HFFc6 (cell line): ENCODE results near the gene COL2A1. TPM values are rescaled to one million over a fixed set of nuclear protein-coding genes. Genes with fewer than 3 reads are reported as not detected.

Experiments used
- DNase-seq: peaks from one replicate; pipeline ENCODE4 v3.0.0-alpha.2; 2018
- H3K27ac Mint-ChIP-seq: 2 replicates; pipeline ENCODE4 v1.8.0; 2020; ENCODE audit warnings: mild to moderate bottlenecking, mixed read lengths
- H3K27me3 Mint-ChIP-seq: 2 replicates; pipeline ENCODE4 v1.8.0; 2021; ENCODE audit warnings: mild to moderate bottlenecking, moderate library complexity, mixed read lengths; ENCODE audit not compliant: insufficient read depth
- H3K36me3 Mint-ChIP-seq: 2 replicates; pipeline ENCODE4 v1.8.0; 2021; ENCODE audit warnings: low read depth, mixed read lengths
- H3K4me1 Mint-ChIP-seq: 2 replicates; pipeline ENCODE4 v1.8.0; 2020; ENCODE audit warnings: low read depth, mixed read lengths
- H3K4me3 Mint-ChIP-seq: 2 replicates; pipeline ENCODE4 v1.8.0; 2020; ENCODE audit warnings: mild to moderate bottlenecking, moderate library complexity, mixed read lengths
- H3K9me3 Mint-ChIP-seq: 2 replicates; pipeline ENCODE4 v1.8.0; 2020; ENCODE audit warnings: mild to moderate bottlenecking, mixed read lengths
- total RNA-seq, 6 experiments: library from RNA; stranded (reverse); fragmentation: NEBNext Ultra II Directional; extraction: Animal tissue kit (Norgen Biotek cat#: 25700); gene quantifications; 2 replicates in 1 of 6; 3 replicates in 5 of 6; pipeline ENCODE4 v1.2.3, GENCODE V29; 2021
- TF ChIP-seq, protein P1 (sequence below): fragments of 200-600 bp; sonication (generic); IDR thresholded peaks from 2 replicates; pipeline ENCODE4 v1.5.0; 2021; ENCODE audit warnings: antibody characterized with exemption, mild to moderate bottlenecking

Gene COL2A1
- total RNA-seq, 6 experiments from 2014 or later: not detected

DNA sequence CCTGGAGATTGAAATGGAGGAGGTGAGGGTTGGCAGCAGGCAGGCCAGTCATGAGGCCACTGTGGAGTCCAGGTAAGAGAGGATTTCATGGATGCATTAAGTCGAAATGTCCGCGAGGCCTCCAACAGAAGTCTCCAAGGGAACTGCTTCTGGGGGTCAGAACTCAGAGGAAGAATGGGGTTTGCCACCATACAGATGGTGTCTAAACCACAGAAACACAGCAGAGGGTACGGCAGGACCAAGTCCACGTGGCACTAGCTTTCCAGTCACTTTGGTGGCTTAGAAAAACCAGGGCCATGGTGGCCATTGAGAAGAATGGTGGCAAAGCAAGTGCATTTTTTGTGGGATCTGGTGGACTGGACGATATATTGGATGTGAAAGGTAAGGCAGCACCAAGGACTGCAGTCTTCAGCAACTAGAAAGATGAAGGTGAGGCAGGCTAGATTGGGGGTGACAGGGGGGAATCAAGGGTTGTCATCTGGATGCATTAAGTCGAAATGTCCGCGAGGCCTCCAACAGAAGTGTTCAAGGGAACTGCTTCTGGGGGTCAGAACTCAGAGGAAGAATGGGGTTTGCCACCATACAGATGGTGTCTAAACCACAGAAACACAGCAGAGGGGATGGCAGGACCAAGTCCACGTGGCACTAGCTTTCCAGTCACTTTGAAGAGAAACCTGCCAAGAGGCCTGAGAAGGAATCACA lies 63.4 kb downstream of the COL2A1 start:
- no peaks in the 10 kb centered on the region for H3K36me3 Mint-ChIP-seq
- H3K9me3 Mint-ChIP-seq: no peaks in the 10 kb centered on the region
- H3K4me1 Mint-ChIP-seq: peaks cover 27% of the 10 kb centered on the region
- no peak overlapping the region for H3K27ac Mint-ChIP-seq
- TF ChIP-seq, protein P1, sequence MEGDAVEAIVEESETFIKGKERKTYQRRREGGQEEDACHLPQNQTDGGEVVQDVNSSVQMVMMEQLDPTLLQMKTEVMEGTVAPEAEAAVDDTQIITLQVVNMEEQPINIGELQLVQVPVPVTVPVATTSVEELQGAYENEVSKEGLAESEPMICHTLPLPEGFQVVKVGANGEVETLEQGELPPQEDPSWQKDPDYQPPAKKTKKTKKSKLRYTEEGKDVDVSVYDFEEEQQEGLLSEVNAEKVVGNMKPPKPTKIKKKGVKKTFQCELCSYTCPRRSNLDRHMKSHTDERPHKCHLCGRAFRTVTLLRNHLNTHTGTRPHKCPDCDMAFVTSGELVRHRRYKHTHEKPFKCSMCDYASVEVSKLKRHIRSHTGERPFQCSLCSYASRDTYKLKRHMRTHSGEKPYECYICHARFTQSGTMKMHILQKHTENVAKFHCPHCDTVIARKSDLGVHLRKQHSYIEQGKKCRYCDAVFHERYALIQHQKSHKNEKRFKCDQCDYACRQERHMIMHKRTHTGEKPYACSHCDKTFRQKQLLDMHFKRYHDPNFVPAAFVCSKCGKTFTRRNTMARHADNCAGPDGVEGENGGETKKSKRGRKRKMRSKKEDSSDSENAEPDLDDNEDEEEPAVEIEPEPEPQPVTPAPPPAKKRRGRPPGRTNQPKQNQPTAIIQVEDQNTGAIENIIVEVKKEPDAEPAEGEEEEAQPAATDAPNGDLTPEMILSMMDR: no peak
- H3K4me3 Mint-ChIP-seq: no peak overlapping the region
- DNase-seq: no peak
- peaks cover 6% of the 10 kb centered on the region for H3K27me3 Mint-ChIP-seq

DNA sequence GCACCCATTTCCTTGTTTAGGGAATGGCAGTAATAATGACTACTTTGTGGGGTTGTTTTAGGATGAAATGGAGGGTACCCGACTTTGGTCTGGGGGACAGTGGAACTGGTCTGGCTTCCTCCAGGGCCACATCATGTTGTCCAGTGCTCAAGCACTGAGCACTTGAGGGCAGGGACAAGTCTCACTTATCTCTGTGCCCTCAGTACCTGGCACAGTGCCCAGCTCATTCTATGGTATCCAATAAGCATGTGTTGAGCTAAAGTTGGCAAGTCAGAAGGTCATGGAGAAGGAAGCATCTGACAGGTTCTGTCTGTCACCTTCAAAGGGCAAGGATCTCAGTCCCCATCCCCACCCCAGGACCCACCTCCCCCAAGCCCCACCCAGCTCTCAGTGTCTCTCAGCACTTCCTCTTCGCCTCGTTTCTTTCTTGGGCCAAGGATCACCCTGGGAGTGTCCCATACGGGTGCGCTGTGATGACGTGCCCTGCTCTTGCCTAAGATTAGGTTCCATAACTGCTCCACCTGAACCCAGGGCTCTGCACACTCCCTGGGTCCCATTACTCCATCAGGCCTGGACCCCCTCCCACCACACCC lies 65.2 kb downstream of the COL2A1 start:
- H3K4me3 Mint-ChIP-seq: no peak overlapping the region
- DNase-seq: no peak
- H3K4me1 Mint-ChIP-seq: peaks cover 33% of the 10 kb centered on the region
- H3K36me3 Mint-ChIP-seq: no peaks in the 10 kb centered on the region
- no peaks in the 10 kb centered on the region for H3K9me3 Mint-ChIP-seq
- H3K27ac Mint-ChIP-seq: no peak overlapping the region
- H3K27me3 Mint-ChIP-seq: peaks cover 6% of the 10 kb centered on the region
- TF ChIP-seq, protein P1: no peak

DNA sequence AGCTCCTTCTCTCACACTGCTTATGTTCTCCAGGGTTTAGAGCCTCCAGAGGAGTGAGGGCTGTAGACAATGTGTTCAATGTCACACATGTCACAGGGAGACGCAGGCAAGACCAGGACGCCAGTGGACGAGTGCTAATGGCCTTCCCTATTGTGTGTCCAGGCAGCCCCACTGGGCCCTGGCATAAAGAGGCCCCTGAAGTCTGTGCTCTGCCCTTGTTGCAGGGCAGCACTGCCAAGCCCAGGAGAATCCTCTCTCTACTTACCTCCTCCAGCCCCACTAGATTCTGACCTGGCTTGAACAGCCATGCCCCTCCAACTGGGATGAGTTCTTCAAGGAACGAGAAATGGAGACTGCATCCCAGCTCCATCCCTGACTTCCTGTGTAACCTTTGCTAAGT lies 65.7 kb downstream of the COL2A1 start:
- Mint-ChIP-seq H3K4me3 (no peak overlapping the region), H3K4me1 (peaks cover 33% of the 10 kb centered on the region), H3K9me3 (no peaks in the 10 kb centered on the region), H3K36me3 (no peaks in the 10 kb centered on the region), H3K27me3 (peaks cover 6% of the 10 kb centered on the region), H3K27ac (no peak overlapping the region; the same call in 1 of the 2 replicates)
- TF ChIP-seq, protein P1: no peak
- no peak for DNase-seq

DNA sequence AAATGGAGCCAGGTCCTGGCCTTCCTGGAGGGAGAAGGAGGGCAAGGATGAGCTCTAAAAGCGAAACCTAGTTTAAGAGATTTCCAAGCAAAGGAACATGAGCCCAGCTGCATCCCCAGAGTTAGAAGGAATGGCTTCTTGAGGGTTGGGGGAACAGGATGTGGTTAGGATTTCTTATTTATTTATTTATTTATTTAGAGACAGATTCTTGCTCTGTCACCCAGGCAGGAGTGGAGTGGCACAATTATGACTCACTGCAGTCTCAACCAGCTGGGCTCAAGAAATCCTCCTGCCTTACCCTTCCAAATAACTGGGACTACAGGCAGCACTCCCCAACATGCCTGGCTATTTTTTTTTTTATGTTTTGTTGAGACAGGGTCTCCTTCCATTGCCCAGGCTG lies 66.2 kb downstream of the COL2A1 start:
- Mint-ChIP-seq H3K9me3 (no peaks in the 10 kb centered on the region), H3K4me1 (peaks cover 33% of the 10 kb centered on the region), H3K27me3 (peaks cover 6% of the 10 kb centered on the region), H3K4me3 (no peak overlapping the region), H3K27ac (no peak overlapping the region), H3K36me3 (no peaks in the 10 kb centered on the region)
- TF ChIP-seq, protein P1: no peak
- peak; percentile 48 for DNase-seq

DNA sequence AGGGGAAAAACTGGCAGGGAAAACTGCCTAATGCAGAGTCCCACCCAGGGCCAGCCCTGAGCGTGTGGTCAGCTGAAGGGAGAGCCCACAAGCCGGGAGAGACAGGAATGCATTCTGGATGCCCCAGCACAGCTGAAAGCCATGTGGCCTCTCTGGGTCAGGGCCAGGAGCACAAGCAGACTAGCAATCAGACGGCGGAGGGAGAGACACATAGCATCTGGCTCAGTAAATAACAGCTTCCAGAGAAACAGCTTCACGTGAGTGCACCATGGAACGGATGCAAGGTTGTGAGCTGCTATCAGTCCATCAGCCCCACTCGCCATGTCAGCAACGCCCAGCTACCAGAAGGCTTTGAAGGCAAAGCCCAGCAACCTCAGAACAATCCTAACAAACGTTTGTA lies 69.1 kb downstream of the COL2A1 start:
- TF ChIP-seq, protein P1: no peak
- H3K4me3 Mint-ChIP-seq: peak overlapping the region; percentile 10; the same call in 1 of the 2 replicates
- DNase-seq: peak; percentile 74
- H3K27me3 Mint-ChIP-seq: peaks cover 12% of the 10 kb centered on the region
- H3K9me3 Mint-ChIP-seq: no peaks in the 10 kb centered on the region
- peaks cover 33% of the 10 kb centered on the region for H3K4me1 Mint-ChIP-seq
- H3K36me3 Mint-ChIP-seq: no peaks in the 10 kb centered on the region
- H3K27ac Mint-ChIP-seq: peak overlapping the region; percentile 31; the same call in 1 of the 2 replicates
